CD4-positive, alpha-beta memory T cell (primary cell): ENCODE results near the gene RGPD8. TPM values are rescaled to one million over a fixed set of nuclear protein-coding genes. Genes with fewer than 3 reads are reported as not detected.
"Not testable (repeated sequence)": the region's sequence is repeated elsewhere in the genome, so short reads cannot be mapped to it uniquely, and the experiment has no call there.

Source experiments
- CTCF ChIA-PET: fragments of 350-600 bp; sonication (Branson Sonifier 250); formaldehyde crosslinking; loops from one replicate; lab custom pipeline; 2021; ENCODE audit warnings: inconsistent platforms; ENCODE audit not compliant: partially characterized antibody; lab: Charles Lee
- POLR2A ChIA-PET: fragments of 350-600 bp; sonication (Branson Sonifier 250); formaldehyde crosslinking; loops from one replicate; lab custom pipeline; 2021; ENCODE audit not compliant: partially characterized antibody; lab: Charles Lee
- DNase-seq, 5 donors: peaks; one replicate each; pipeline versions ENCODE4 v3.0.0 to v3.0.0-alpha.2; 2020 to 2022; ENCODE audit warnings: mixed read lengths in 1 of 5
- H3K27ac ChIP-seq: one replicate; pipeline ENCODE4 v1.7.0; 2013; ENCODE audit warnings: low read depth, low read length
- H3K27me3 ChIP-seq: 2 replicates; pipeline ENCODE4 v1.7.0; 2013; ENCODE audit warnings: mild to moderate bottlenecking, low read length, moderate library complexity; ENCODE audit not compliant: insufficient read depth
- H3K36me3 ChIP-seq: 2 replicates; pipeline ENCODE4 v1.7.0; 2013; ENCODE audit warnings: mild to moderate bottlenecking, low read length, moderate library complexity; ENCODE audit not compliant: insufficient read depth
- H3K4me1 ChIP-seq: 2 replicates; pipeline ENCODE4 v1.7.0; 2013; ENCODE audit warnings: mild to moderate bottlenecking, low read length, moderate library complexity; ENCODE audit not compliant: insufficient read depth
- H3K4me3 ChIP-seq, 2 donors: one replicate each; pipeline ENCODE4 v1.7.0; 2013; ENCODE audit warnings: low read length in 2 of 2, mild to moderate bottlenecking in 1 of 2
- H3K9me3 ChIP-seq, 2 donors: one replicate each; pipeline ENCODE4 v1.7.0; 2013; ENCODE audit warnings: low read length in 2 of 2, control low read depth in 1 of 2; ENCODE audit not compliant: control insufficient read depth in 1 of 2
- H3K27ac Mint-ChIP-seq, 7 donors: one replicate each; pipeline ENCODE4 v1.8.0; 2020 to 2021; ENCODE audit warnings: mixed read lengths in 7 of 7, mild to moderate bottlenecking in 6 of 7, inconsistent platforms in 3 of 7, moderate library complexity in 3 of 7
- H3K27me3 Mint-ChIP-seq, 2 donors: one replicate each; pipeline ENCODE4 v1.8.0; 2020 to 2021; ENCODE audit warnings: mixed read lengths in 2 of 2
- H3K36me3 Mint-ChIP-seq, 2 donors: one replicate each; pipeline ENCODE4 v1.8.0; 2020 to 2021; ENCODE audit warnings: mixed read lengths in 2 of 2, inconsistent platforms in 1 of 2, mild to moderate bottlenecking in 1 of 2
- H3K4me1 Mint-ChIP-seq, 4 donors: one replicate each; pipeline ENCODE4 v1.8.0; 2020 to 2021; ENCODE audit warnings: mixed read lengths in 4 of 4, mild to moderate bottlenecking in 1 of 4
- H3K4me3 Mint-ChIP-seq, 8 donors: one replicate each; pipeline ENCODE4 v1.8.0; 2020 to 2021; ENCODE audit warnings: mixed read lengths in 8 of 8, mild to moderate bottlenecking in 7 of 8, moderate library complexity in 6 of 8, inconsistent platforms in 3 of 8
- H3K9me3 Mint-ChIP-seq, 8 donors: one replicate each; pipeline ENCODE4 v1.8.0; 2020 to 2021; ENCODE audit warnings: mixed read lengths in 8 of 8, mild to moderate bottlenecking in 5 of 8, inconsistent platforms in 3 of 8, moderate library complexity in 1 of 8
- intact Hi-C: fragments of 100-400 bp; cut with micrococcal nuclease; formaldehyde crosslinking; loops from one replicate; pipeline ENCODE4 v1.15.1; 2023
- polyA plus RNA-seq, 2 donors: library from polyadenylated mRNA; unstranded; fragments of 300-500 nt; fragmentation: Illumina TruSeq; gene quantifications; one replicate each; pipeline ENCODE4 v1.2.3, GENCODE V29; 2021
- total RNA-seq, 2 experiments: library from RNA; stranded (reverse); gene quantifications; one replicate each; pipeline ENCODE4 v1.2.3, GENCODE V29; 2021

Gene RGPD8
- 10 to 100 TPM; 30.0 to 30.1 TPM for total RNA-seq
- polyA plus RNA-seq, result 1 to 10 TPM; 1.9 to 4.7 TPM

GRCh38 chr2:112433480-112433879 is at the start of gene RGPD8:
RGPD8 (minus strand) TSS chr2:112433645; CDS start chr2:112433453, 192 bp downstream.
- DNase-seq, result peak; percentile 85 to 90 (median 89)
- peak within 1 kb of the TSS in 1 of 2 donors; percentile 28 for H3K4me3 ChIP-seq
- H3K27me3 ChIP-seq, H3K27me3 Mint-ChIP-seq, H3K9me3 ChIP-seq, H3K4me1 ChIP-seq, H3K36me3 Mint-ChIP-seq, H3K9me3 Mint-ChIP-seq, H3K36me3 ChIP-seq: not testable (repeated sequence)
- peak within 1 kb of the TSS; percentile 46 for H3K27ac ChIP-seq
- peaks cover 6 to 29% (median 15%) of the 10 kb centered on the region in 4 donors for H3K4me1 Mint-ChIP-seq
- H3K4me3 Mint-ChIP-seq, result peak within 1 kb of the TSS; percentile 73 to 89 (median 82)
- peak within 1 kb of the TSS; percentile 61 to 92 (median 86) for H3K27ac Mint-ChIP-seq
- POLR2A ChIA-PET, result interaction anchor here (1.2 kb wide), 1 partner anchor 174 kb away, joined by 3 read pairs; no protein-coding TSS in a partner anchor
- intact Hi-C loops, result loop anchor here (2.0 to 5.0 kb wide), 2 partner anchors 175 to 246 kb away; no protein-coding TSS in a partner anchor
- CTCF ChIA-PET, result interaction anchor here (0.6 to 1.3 kb wide), 7 partner anchors 48 to 508 kb away, joined by 3 to 5 read pairs (median 3); no protein-coding TSS in a partner anchor

DNA sequence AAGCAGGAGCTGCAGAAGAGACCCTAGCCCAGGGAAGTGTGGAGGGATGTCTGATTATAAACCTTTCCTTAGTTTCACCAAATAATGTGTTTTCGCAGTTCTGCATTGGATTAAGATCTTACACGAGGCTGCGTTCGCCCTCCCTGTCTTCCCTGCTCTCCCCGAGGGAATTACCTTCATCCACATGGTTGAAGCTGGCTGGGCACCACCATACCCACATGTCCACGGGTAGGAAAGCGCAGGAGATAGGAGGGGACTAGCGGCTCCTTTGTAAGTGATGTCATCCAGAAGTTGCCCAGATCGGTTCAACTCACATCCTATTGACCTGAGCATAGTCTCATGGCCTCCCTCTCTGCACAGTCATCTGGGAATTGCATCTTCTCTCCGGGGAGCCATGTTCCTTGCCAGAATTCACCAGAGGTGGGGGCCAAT is 49.6 kb upstream of the RGPD8 start:
- intact Hi-C loops, result loop anchor here (10.0 kb wide), 2 partner anchors 228 to 242 kb away; partner anchors contain the start of genes NT5DC4 and ZC3H8
- Mint-ChIP-seq H3K4me3 (peak overlapping the region; percentile 91 to 96 (median 94)), H3K27ac (peak overlapping the region; percentile 43 to 90 (median 84)), H3K36me3 (peaks cover 0 to 18% of the 10 kb centered on the region in 2 donors), H3K4me1 (peaks cover 20 to 54% (median 30%) of the 10 kb centered on the region in 4 donors), H3K27me3 (no peaks in the 10 kb centered on the region), H3K9me3 (no peaks in the 10 kb centered on the region)
- Histone ChIP-seq H3K27me3 (no peaks in the 10 kb centered on the region), H3K9me3 (no peaks in the 10 kb centered on the region), H3K4me1 (peaks cover 26% of the 10 kb centered on the region), H3K36me3 (no peaks in the 10 kb centered on the region), H3K4me3 (peak overlapping the region; percentile 78 to 81), H3K27ac (peak overlapping the region; percentile 67)
- DNase-seq, result peak in 2 of 5 donors; percentile 2 to 9
- CTCF ChIA-PET, result interaction anchor here (1.7 to 2.1 kb wide), 3 partner anchors 8 to 361 kb away, joined by 4 to 5 read pairs (median 4); no protein-coding TSS in a partner anchor
- POLR2A ChIA-PET, result interaction anchor here (1.9 kb wide), 1 partner anchor 101 kb away, joined by 10 read pairs; the partner anchor contains the start of gene CHCHD5

GRCh38 chr2:112482309-112483041 is 49.0 kb upstream of the RGPD8 start:
- intact Hi-C loops, result loop anchor here (10.0 kb wide), 2 partner anchors 228 to 242 kb away; partner anchors contain the start of genes NT5DC4 and ZC3H8
- peaks cover 20 to 50% (median 30%) of the 10 kb centered on the region in 4 donors for H3K4me1 Mint-ChIP-seq
- peak overlapping the region; percentile 91 to 96 (median 94) for H3K4me3 Mint-ChIP-seq
- ChIA-PET CTCF (interaction anchor here (2.1 kb wide), 2 partner anchors 9 to 361 kb away, joined by 4 to 5 read pairs; no protein-coding TSS in a partner anchor), POLR2A (interaction anchor here (1.9 kb wide), 1 partner anchor 102 kb away, joined by 10 read pairs; the partner anchor contains the start of gene CHCHD5)
- H3K36me3 Mint-ChIP-seq, result peaks cover 0 to 18% of the 10 kb centered on the region in 2 donors
- peak overlapping the region; percentile 81 to 94 (median 87) for H3K27ac Mint-ChIP-seq
- no peaks in the 10 kb centered on the region for H3K9me3 Mint-ChIP-seq
- H3K27me3 Mint-ChIP-seq, result no peaks in the 10 kb centered on the region
- Histone ChIP-seq H3K4me1 (peaks cover 26% of the 10 kb centered on the region), H3K9me3 (no peaks in the 10 kb centered on the region), H3K27ac (peak overlapping the region; percentile 67), H3K27me3 (no peaks in the 10 kb centered on the region), H3K4me3 (peak overlapping the region; percentile 78 to 81), H3K36me3 (no peaks in the 10 kb centered on the region)
- peak; percentile 9 to 39 (median 22) for DNase-seq

- H3K27me3 ChIP-seq, result no peaks in the 10 kb centered on the region
- H3K9me3 ChIP-seq, result no peaks in the 10 kb centered on the region
- POLR2A ChIA-PET, result interaction anchor here (0.6 to 2.2 kb wide), 6 partner anchors 12 to 426 kb away, joined by 3 to 21 read pairs (median 4); partner anchors contain the start of genes CHCHD5 and POLR1B
- Mint-ChIP-seq H3K4me1 (peaks cover 17 to 45% (median 28%) of the 10 kb centered on the region in 4 donors), H3K4me3 (peak within 1 kb of the TSS; percentile 93 to 99 (median 96)), H3K36me3 (peaks cover 0 to 18% of the 10 kb centered on the region in 2 donors), H3K27ac (peak within 1 kb of the TSS; percentile 84 to 97 (median 95)), H3K9me3 (no peaks in the 10 kb centered on the region), H3K27me3 (no peaks in the 10 kb centered on the region)
- peaks cover 26% of the 10 kb centered on the region for H3K4me1 ChIP-seq
- intact Hi-C loops, result loop anchor here (1.0 to 10.0 kb wide), 4 partner anchors 61 to 243 kb away; partner anchors contain the start of genes NT5DC4, POLR1B and ZC3H8
- CTCF ChIA-PET, result interaction anchor here (0.7 to 3.0 kb wide), 13 partner anchors 10 to 101 kb away, joined by 3 to 40 read pairs (median 6); partner anchors contain the start of gene RGPD8
- peak within 1 kb of the TSS; percentile 67 for H3K27ac ChIP-seq
- H3K36me3 ChIP-seq, result no peaks in the 10 kb centered on the region
- peak within 1 kb of the TSS; percentile 78 to 81 for H3K4me3 ChIP-seq
- DNase-seq, result peak; percentile 72 to 81 (median 78)
Measured at GRCh38 chr2:112481528-112482233, 48.2 kb upstream of the RGPD8 start, which contains the start of gene TTL. TTL (plus strand) TSS chr2:112482156; CDS start chr2:112482345, 189 bp downstream.

DNA sequence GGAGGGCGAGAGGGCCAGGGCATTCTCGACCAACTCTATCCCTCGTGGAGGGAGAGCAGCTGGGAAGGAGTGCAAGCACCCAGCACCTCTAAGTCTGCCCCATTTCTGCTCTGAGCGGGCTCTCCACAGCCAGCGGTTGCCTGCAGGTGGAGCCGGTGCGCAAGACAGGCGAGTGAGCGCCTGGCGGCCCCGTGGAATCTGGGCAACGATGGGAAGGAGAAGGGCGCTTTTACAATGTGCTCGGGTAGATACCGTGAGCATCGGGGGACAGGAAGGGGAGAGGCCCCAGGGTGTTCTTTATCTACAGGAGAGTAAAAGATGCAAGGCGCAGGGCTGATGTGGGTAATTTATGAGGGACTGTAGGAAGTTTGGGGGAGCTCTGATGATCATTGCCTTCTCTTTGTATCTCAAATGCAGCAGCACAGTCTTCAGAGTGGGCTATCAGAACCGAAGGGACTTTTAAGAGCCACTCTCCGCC is 47.6 kb upstream of the RGPD8 start:
- ChIA-PET POLR2A (interaction anchor here (0.6 to 2.2 kb wide), 7 partner anchors 12 to 426 kb away, joined by 3 to 21 read pairs (median 4); partner anchors contain the start of genes CHCHD5 and POLR1B), CTCF (interaction anchor here (0.7 to 3.0 kb wide), 26 partner anchors 9 to 598 kb away, joined by 3 to 40 read pairs (median 4); partner anchors contain the start of gene RGPD8)
- Mint-ChIP-seq H3K27me3 (no peaks in the 10 kb centered on the region), H3K27ac (peak overlapping the region; percentile 84 to 97 (median 95)), H3K9me3 (no peaks in the 10 kb centered on the region), H3K4me3 (peak overlapping the region; percentile 89 to 99 (median 96)), H3K4me1 (peaks cover 17 to 39% (median 25%) of the 10 kb centered on the region in 4 donors), H3K36me3 (peaks cover 0 to 14% of the 10 kb centered on the region in 2 donors)
- Histone ChIP-seq H3K27ac (peak overlapping the region; percentile 62), H3K4me1 (peaks cover 26% of the 10 kb centered on the region), H3K4me3 (peak overlapping the region; percentile 63 to 78), H3K36me3 (no peaks in the 10 kb centered on the region), H3K9me3 (no peaks in the 10 kb centered on the region), H3K27me3 (no peaks in the 10 kb centered on the region)
- DNase-seq, result peak; percentile 77 to 86 (median 82)
- intact Hi-C loops, result loop anchor here (1.0 to 10.0 kb wide), 4 partner anchors 61 to 244 kb away; partner anchors contain the start of genes NT5DC4, POLR1B and ZC3H8
